ENCODE measurements around the gene EDC4. TPM values are rescaled to one million over a fixed set of nuclear protein-coding genes. Genes with fewer than 3 reads are reported as not detected.

The EDC4 gene
- total and polyA plus RNA-seq, 2 of the 8 experiments (the other 6 are each of a cell fraction or from before 2014, with no cell fraction given): 58.5 to 72.7 TPM

- Histone ChIP-seq H4K5ac (ENCODE audit: insufficient read length, low read depth, low read length) (peak overlapping the region; percentile 12), H3K23ac (ENCODE audit: insufficient read length) (no peak overlapping the region), H3K79me1 (ENCODE audit: low read depth, low read length) (peaks cover 13% of the 10 kb centered on the region; the same call in 1 of the 2 replicates), H3K79me2 (ENCODE audit: control insufficient read depth in 1 of 2, insufficient read depth in 2 of 2, low read length in 2 of 2) (peaks cover 11 to 37% of the 10 kb centered on the region in 2 experiments), H4K91ac (replicated peaks; ENCODE audit: insufficient read length, low read length) (peak overlapping the region; percentile 27), H2BK120ac (replicated peaks; ENCODE audit: low read depth, low read length) (no peak overlapping the region), H2BK12ac (ENCODE audit: low read depth, low read length) (no peak overlapping the region; the same call in 1 of the 2 replicates), H3K9me3 (ENCODE audit: insufficient read depth in 2 of 2, low read depth in 1 of 2, low read length in 1 of 2) (no peaks in the 10 kb centered on the region), H2AFZ (ENCODE audit: low read length) (no peak overlapping the region), H2AK5ac (ENCODE audit: low read depth, low read length) (no peak overlapping the region), H2BK5ac (ENCODE audit: low read depth, low read length) (peak overlapping the region; percentile 96), H3K14ac (ENCODE audit: insufficient read length) (no peak overlapping the region), H3K4me2 (ENCODE audit: insufficient read depth in 1 of 2, low read depth in 2 of 2, low read length in 2 of 2) (peak overlapping the region; percentile 83 to 95), H3K36me3 (ENCODE audit: control insufficient read depth in 2 of 4, insufficient read depth in 4 of 4, low read length in 3 of 4) (no peaks in the 10 kb centered on the region), H3K56ac (replicated peaks; ENCODE audit: insufficient read length, low read depth, low read length) (peak overlapping the region; percentile 52), H4K8ac (ENCODE audit: extremely low read depth, insufficient read depth, low read length) (peak overlapping the region; percentile 100), H3K9ac (replicated peaks in 1 of 4; ENCODE audit: extremely low read depth in 1 of 4, low read depth in 3 of 4, low read length in 3 of 4) (peak overlapping the region; percentile 95 to 100 (median 98)), H3K23me2 (ENCODE audit: low read depth, low read length) (peaks cover 4% of the 10 kb centered on the region), H3K27ac (ENCODE audit: low read depth, low read length) (peak overlapping the region; percentile 87), H3K18ac (ENCODE audit: extremely low read depth, low read length) (no peak overlapping the region), H3K4ac (replicated peaks; ENCODE audit: insufficient read length, low read depth, low read length) (peak overlapping the region; percentile 78), H4K20me1 (replicated peaks in 1 of 2; ENCODE audit: control insufficient read depth in 1 of 2, insufficient read depth in 2 of 2, low read length in 2 of 2) (peaks cover 0 to 1% of the 10 kb centered on the region in 2 experiments), H2BK20ac (ENCODE audit: low read length) (no peak overlapping the region), H2BK15ac (ENCODE audit: low read length) (no peak overlapping the region), H3K4me3 (ENCODE audit: extremely low read depth in 1 of 4, insufficient read depth in 2 of 4, low read depth in 3 of 4, low read length in 4 of 4) (peak overlapping the region; percentile 88 to 94 (median 94)), H3K27me3 (replicated peaks in 1 of 4; ENCODE audit: control insufficient read depth in 3 of 4, extremely low read depth in 1 of 4, insufficient read depth in 3 of 4, low read length in 3 of 4) (no peaks in the 10 kb centered on the region), H3K4me1 (replicated peaks in 1 of 4; ENCODE audit: control insufficient read depth in 3 of 4, insufficient read depth in 4 of 4, low read length in 3 of 4) (peaks cover 0 to 10% (median 7%) of the 10 kb centered on the region in 4 experiments; a peak in 4 of 7 replicates)
- FAIRE-seq: no peak
- peak in 1 of 2 experiments; percentile 5; a peak in 1 of 3 replicates for TF ChIP-seq POLR2A (IDR thresholded peaks at IDR 0.05; ENCODE audit: control extremely low read depth in 1 of 2, low read depth in 2 of 2, low read length in 2 of 2)
- peak; percentile 2; the same call in 1 of the 2 replicates for TF ChIP-seq TBP (IDR thresholded peaks at IDR 0.05; ENCODE audit: low read depth, low read length)
- no peak for TF ChIP-seq SUZ12 (IDR thresholded peaks at IDR 0.05; ENCODE audit: low read length)
- ChIA-PET CTCF (ENCODE audit: partially characterized antibody) (interaction anchor here (1.0 to 21.8 kb wide), 3 partner anchors 10 to 40 kb away, joined by 4 to 623 read pairs (median 9); partner anchors contain the start of genes CTRL, LCAT, NRN1L and PSMB10), POLR2A (ENCODE audit: partially characterized antibody) (interaction anchor here (0.9 to 2.6 kb wide), 13 partner anchors 8 to 226 kb away, joined by 3 to 25 read pairs (median 4); partner anchors contain the start of genes CTRL, EDC4, NRN1L and NUTF2)
- 38% methylated on average over 14 of the region's 14 CpGs; no CpG with 5 or more reads in 1 of the 2 experiments for WGBS, 2 experiments (ENCODE audit: extremely low coverage in 1 of 2, insufficient coverage in 1 of 2, insufficient read length in 1 of 2, insufficient replicate concordance in 2 of 2, low coverage in 1 of 2, low lambda C conversion rate in 2 of 2, missing lambda C conversion rate in 1 of 2)
- DNase-seq (ENCODE audit: low read depth in 1 of 2, low spot score in 2 of 2): no peak
These were observed 21.0 kb downstream of the EDC4 start for GRCh38 chr16:67893743-67894399.

All from H1 (cell line).